Neutrophil (primary cell): Measurements from ENCODE around the gene YEATS2.

Experiments used
- H3K27ac ChIP-seq: fragments of 200-600 bp; sonication (generic); 2 replicates; pipeline ENCODE4 v1.5.1; 2016; ENCODE audit warnings: mild to moderate bottlenecking, moderate library complexity
- H3K27me3 ChIP-seq: fragments of 200-600 bp; sonication (generic); 2 replicates; pipeline ENCODE4 v1.6.0; 2016; ENCODE audit warnings: mild to moderate bottlenecking
- H3K36me3 ChIP-seq: fragments of 200-600 bp; sonication (generic); 2 replicates; pipeline ENCODE4 v1.5.1; 2017
- H3K4me1 ChIP-seq, 2 experiments: fragments of 200-600 bp in 1 of 2; sonication (generic) in 1 of 2; 1 replicate in 1 of 2; 2 replicates in 1 of 2; pipeline versions ENCODE4 v1.5.1 to v1.6.1; 2013 to 2016; ENCODE audit warnings: low read depth in 1 of 2, low read length in 1 of 2, mild to moderate bottlenecking in 1 of 2, moderate library complexity in 1 of 2; ENCODE audit not compliant: control insufficient read depth in 1 of 2, insufficient read depth in 1 of 2
- H3K4me3 ChIP-seq, 2 experiments: fragments of 200-600 bp in 1 of 2; sonication (generic) in 1 of 2; 1 replicate in 1 of 2; 2 replicates in 1 of 2; pipeline ENCODE4 v1.5.1; 2013 to 2016; ENCODE audit warnings: low read depth in 1 of 2, low read length in 1 of 2, mild to moderate bottlenecking in 1 of 2, moderate library complexity in 1 of 2
- H3K9me3 ChIP-seq: fragments of 200-600 bp; sonication (generic); 2 replicates; pipeline ENCODE4 v1.5.1; 2016
- CTCF ChIP-seq: fragments of 200-600 bp; sonication (generic); IDR thresholded peaks from 2 replicates; pipeline ENCODE4 v1.5.1; 2016; ENCODE audit warnings: antibody characterized with exemption

YEATS2 gene

DNA sequence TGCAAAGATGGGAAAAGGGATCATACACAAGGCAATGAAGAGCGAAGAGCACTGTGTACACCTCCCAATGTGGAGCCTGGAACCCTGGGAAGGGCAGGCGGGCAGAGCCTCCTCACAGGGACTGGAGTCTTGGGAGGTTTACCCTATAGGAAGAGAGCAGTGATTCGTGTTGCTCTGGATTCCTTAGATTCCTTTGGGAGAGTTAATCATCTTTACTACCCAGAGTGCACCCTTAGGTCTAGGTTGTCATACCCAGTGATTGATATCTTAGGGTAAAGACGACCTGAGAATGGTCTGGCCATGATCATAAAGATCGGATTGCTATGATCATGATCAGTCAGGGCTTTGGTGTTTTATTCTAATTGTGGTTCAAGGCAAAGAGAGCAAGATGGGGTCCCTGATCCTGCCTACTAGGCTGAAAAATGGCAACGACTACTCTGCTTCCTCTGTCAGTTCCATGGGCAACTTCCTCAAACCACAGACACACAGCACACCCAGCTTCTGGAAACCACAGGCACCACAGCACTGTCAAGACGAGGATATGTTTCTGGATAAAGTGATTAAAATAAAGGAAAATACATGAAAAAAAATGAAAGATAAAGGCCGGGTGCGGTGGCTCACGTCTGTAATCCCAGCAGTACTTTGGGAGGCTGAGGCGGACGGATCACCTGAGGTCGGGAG lies 148.2 kb downstream of the YEATS2 start:
- no peak for TF ChIP-seq CTCF
- H3K27ac ChIP-seq, result no peak overlapping the region

DNA sequence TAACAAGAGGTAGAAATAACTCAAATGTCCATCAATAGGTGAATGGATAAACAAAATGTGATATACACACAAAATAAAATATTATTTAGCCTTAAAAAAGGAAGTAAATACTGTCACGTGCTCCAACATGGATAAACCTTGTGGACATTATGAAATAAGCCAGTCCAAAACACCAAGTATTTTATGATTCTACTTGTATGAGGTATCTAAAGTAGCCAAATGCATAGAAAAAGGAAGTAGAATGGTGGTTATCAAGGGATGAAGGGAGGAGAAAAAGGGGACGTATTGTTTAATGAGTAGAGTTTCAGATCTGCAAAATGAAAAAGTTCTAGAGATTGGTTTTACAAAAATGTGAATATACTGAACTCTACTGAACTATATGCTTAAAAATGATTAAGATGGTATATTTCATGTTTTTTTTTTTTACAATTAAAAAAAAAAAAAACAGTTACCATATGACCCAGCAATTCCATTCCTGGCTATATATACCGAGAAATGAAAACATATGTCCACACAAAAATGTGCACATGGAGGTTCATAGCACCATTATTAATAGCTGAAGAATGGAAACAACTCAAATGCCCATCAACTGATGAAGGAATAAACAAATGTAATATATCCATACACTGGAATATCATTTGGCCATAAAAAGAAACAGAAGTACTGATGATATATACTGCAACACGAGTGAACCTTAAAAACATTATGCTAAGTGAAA lies 156.9 kb downstream of the YEATS2 start:
- no peak overlapping the region for H3K4me3 ChIP-seq
- H3K27me3 ChIP-seq, result no peaks in the 10 kb centered on the region
- H3K4me1 ChIP-seq, result no peaks in the 10 kb centered on the region
- TF ChIP-seq CTCF, result no peak
- H3K27ac ChIP-seq, result no peak overlapping the region
- H3K36me3 ChIP-seq, result peaks cover 44% of the 10 kb centered on the region
- H3K9me3 ChIP-seq, result no peaks in the 10 kb centered on the region

More for the DNA sequence above, 148.2 kb downstream of the YEATS2 start:
- H3K4me3 ChIP-seq, result no peak overlapping the region
- no peaks in the 10 kb centered on the region for H3K9me3 ChIP-seq
- peaks cover 9 to 12% of the 10 kb centered on the region in 2 experiments for H3K4me1 ChIP-seq
- H3K36me3 ChIP-seq, result peaks cover 57% of the 10 kb centered on the region
- H3K27me3 ChIP-seq, result no peaks in the 10 kb centered on the region

DNA sequence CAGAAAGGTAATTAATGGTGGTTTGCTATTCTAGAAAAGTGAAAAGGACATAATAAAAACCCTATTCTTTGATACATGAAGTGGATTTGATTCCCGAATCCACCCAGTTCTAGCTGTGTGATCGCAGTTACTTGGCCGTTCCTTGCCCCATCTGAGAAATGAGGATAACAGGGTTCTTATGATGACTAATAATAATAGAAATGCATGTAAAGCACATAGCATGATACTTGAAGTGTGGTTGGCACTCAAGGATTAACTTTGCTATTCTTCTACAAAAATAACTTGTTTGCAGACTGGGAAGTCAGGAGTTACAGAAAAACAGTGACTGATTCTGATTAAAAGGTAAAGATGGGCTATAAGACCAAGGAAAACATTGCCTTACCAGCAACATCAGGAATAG lies 160.3 kb downstream of the YEATS2 start:
- no peaks in the 10 kb centered on the region for H3K27me3 ChIP-seq
- no peaks in the 10 kb centered on the region for H3K4me1 ChIP-seq
- H3K27ac ChIP-seq, result no peak overlapping the region
- TF ChIP-seq CTCF, result no peak
- H3K9me3 ChIP-seq, result no peaks in the 10 kb centered on the region
- peaks cover 63% of the 10 kb centered on the region for H3K36me3 ChIP-seq
- no peak overlapping the region for H3K4me3 ChIP-seq
